Non-pigmented ciliary epithelial cell (primary cell): Measurements from ENCODE around the gene KCNAB3.

Source experiments
- DNase-seq: peaks from one replicate; pipeline ENCODE4 v3.0.0-alpha.2; 2010; ENCODE audit warnings: low read depth

The KCNAB3 gene

GRCh38 chr17:7897090-7897489 lies 32.6 kb downstream of the KCNAB3 start:
- DNase-seq, result no peak

GRCh38 chr17:7894866-7895265 lies 34.8 kb downstream of the KCNAB3 start:
- DNase-seq, result no peak

- DNase-seq, result no peak
Measured at GRCh38 chr17:7894226-7894625, 35.4 kb downstream of the KCNAB3 start.

- no peak for DNase-seq
Measured at GRCh38 chr17:7893187-7893880, 36.3 kb downstream of the KCNAB3 start.

GRCh38 chr17:7889166-7889955 lies 40.3 kb downstream of the KCNAB3 start:
- DNase-seq, result no peak

GRCh38 chr17:7888184-7888920 lies 41.3 kb downstream of the KCNAB3 start, which contains the start of gene CHD3:
Gene CHD3 (plus strand): TSS chr17:7888789. CDS start chr17:7889001, 212 bp downstream.
- no peak for DNase-seq

GRCh38 chr17:7887482-7888183 lies 42.0 kb downstream of the KCNAB3 start:
- peak; percentile 94 for DNase-seq

- no peak for DNase-seq
Measured at GRCh38 chr17:7887038-7887481, 42.6 kb downstream of the KCNAB3 start.

GRCh38 chr17:7886227-7887037 lies 43.2 kb downstream of the KCNAB3 start:
- DNase-seq, result no peak

- no peak for DNase-seq
Measured at GRCh38 chr17:7885367-7886226, 44.1 kb downstream of the KCNAB3 start.

- DNase-seq, result no peak
Measured at GRCh38 chr17:7884581-7885366, 44.9 kb downstream of the KCNAB3 start.

- no peak for DNase-seq
Measured at GRCh38 chr17:7883781-7884386, 45.8 kb downstream of the KCNAB3 start.

- no peak for DNase-seq
Measured at GRCh38 chr17:7882629-7883028, 47.0 kb downstream of the KCNAB3 start.

GRCh38 chr17:7882068-7882467 lies 47.6 kb downstream of the KCNAB3 start:
- no peak for DNase-seq

GRCh38 chr17:7881276-7882054 lies 48.2 kb downstream of the KCNAB3 start:
- DNase-seq, result no peak

- DNase-seq, result no peak
Measured at GRCh38 chr17:7880076-7880868, 49.4 kb downstream of the KCNAB3 start.

- no peak for DNase-seq
Measured at GRCh38 chr17:7878234-7878633, 51.4 kb downstream of the KCNAB3 start.
